ENCODE data around the gene CYB5D1.

GRCh38 chr17:7816926-7817642, 40.7 kb upstream of the CYB5D1 start:
- TF ChIP-seq CTCF (IDR thresholded peaks at IDR 0.05), result no peak
- no peak for TF ChIP-seq POLR2A (IDR thresholded peaks at IDR 0.05)
